Measurements from ENCODE around the gene CPSF7. TPM values are rescaled to one million over a fixed set of nuclear protein-coding genes. Genes with fewer than 3 reads are reported as not detected.
A peak's percentile ranks its signal among the peaks of the same experiment; 100 is the strongest.

Gene CPSF7
- total RNA-seq, 2 donors from 2014 or later = 34.0 to 44.5 TPM

- ATAC-seq = peak; percentile 56
- 78 to 99% methylated on average over 5 of the region's 5 CpGs for WGBS, 2 donors
- H3K27ac ChIP-seq = no peak overlapping the region
- DNase-seq = peak in 1 of 4 donors; percentile 44
- TF ChIP-seq POLR2A (IDR thresholded peaks at IDR 0.05) = no peak
- no peak for TF ChIP-seq CTCF (IDR thresholded peaks at IDR 0.05)
- intact Hi-C loops (cut with DNase I) = no loop called here
- no peaks in the 10 kb centered on the region for H3K36me3 ChIP-seq (replicated peaks in 1 of 2; ENCODE audit: insufficient read depth in 1 of 2, low read depth in 2 of 2)
- H3K27me3 ChIP-seq = no peaks in the 10 kb centered on the region
- no peaks in the 10 kb centered on the region for H3K9me3 ChIP-seq
- no peaks in the 10 kb centered on the region for H3K4me1 ChIP-seq
- no peak overlapping the region for H3K4me3 ChIP-seq
Observed at GRCh38 chr11:61378713-61379313, 51.0 kb downstream of the CPSF7 start.

- no peaks in the 10 kb centered on the region for H3K27me3 ChIP-seq
- no peak for DNase-seq
- intact Hi-C loops (cut with DNase I) = no loop called here
- no peak overlapping the region for H3K27ac ChIP-seq
- H3K4me3 ChIP-seq = no peak overlapping the region
- WGBS, 2 donors = 89 to 91% methylated on average over 6 of the region's 6 CpGs
- H3K36me3 ChIP-seq (replicated peaks in 1 of 2; ENCODE audit: insufficient read depth in 1 of 2, low read depth in 2 of 2) = no peaks in the 10 kb centered on the region
- no peaks in the 10 kb centered on the region for H3K4me1 ChIP-seq
- TF ChIP-seq POLR2A (IDR thresholded peaks at IDR 0.05) (no peak), CTCF (IDR thresholded peaks at IDR 0.05) (no peak)
- H3K9me3 ChIP-seq = no peaks in the 10 kb centered on the region
- no peak for ATAC-seq
Observed at GRCh38 chr11:61377461-61378160, 52.2 kb downstream of the CPSF7 start.

GRCh38 chr11:61375761-61376108 lies 54.0 kb downstream of the CPSF7 start:
- WGBS, 2 donors = 92 to 93% methylated on average over 6 of the region's 6 CpGs
- ATAC-seq (no peak), DNase-seq (no peak)
- Histone ChIP-seq H3K4me1 (no peaks in the 10 kb centered on the region), H3K27me3 (no peaks in the 10 kb centered on the region), H3K36me3 (replicated peaks in 1 of 2; ENCODE audit: insufficient read depth in 1 of 2, low read depth in 2 of 2) (no peaks in the 10 kb centered on the region), H3K4me3 (no peak overlapping the region), H3K27ac (no peak overlapping the region), H3K9me3 (no peaks in the 10 kb centered on the region)
- TF ChIP-seq POLR2A (IDR thresholded peaks at IDR 0.05) (no peak), CTCF (IDR thresholded peaks at IDR 0.05) (no peak)
- intact Hi-C loops (cut with DNase I) = no loop called here

GRCh38 chr11:61372659-61373420 lies 56.9 kb downstream of the CPSF7 start:
- no peak for ATAC-seq
- 74 to 77% methylated on average over 8 of the region's 8 CpGs for WGBS, 2 donors
- Histone ChIP-seq H3K36me3 (replicated peaks in 1 of 2; ENCODE audit: insufficient read depth in 1 of 2, low read depth in 2 of 2) (peaks cover 0 to 7% of the 10 kb centered on the region in 2 donors), H3K27me3 (no peaks in the 10 kb centered on the region), H3K4me3 (no peak overlapping the region), H3K4me1 (peaks cover 5% of the 10 kb centered on the region), H3K27ac (no peak overlapping the region), H3K9me3 (no peaks in the 10 kb centered on the region)
- TF ChIP-seq POLR2A (IDR thresholded peaks at IDR 0.05) (no peak), CTCF (IDR thresholded peaks at IDR 0.05) (no peak)
- intact Hi-C loops (cut with DNase I) = no loop called here
- DNase-seq = no peak

Measured in body of pancreas (tissue), 4 donors.